Cardiac muscle cell (in vitro differentiated cells and primary cell): ENCODE measurements around the gene ILDR2. TPM values are rescaled to one million over a fixed set of nuclear protein-coding genes. Genes with fewer than 3 reads are reported as not detected.
A peak's percentile ranks its signal among the peaks of the same experiment; 100 is the strongest.

Experiments
- DNase-seq, 2 donors: peaks; one replicate each; pipeline versions ENCODE4 v3.0.0 to v3.0.0-alpha.2; 2010 to 2017; ENCODE audit warnings: low read depth in 1 of 2, low spot score in 1 of 2
- H3K27ac ChIP-seq: fragments of 200-600 bp; sonication (generic); 2 replicates; pipeline ENCODE4 v1.5.1; 2016
- H3K27me3 ChIP-seq: fragments of 200-600 bp; sonication (generic); 2 replicates; pipeline ENCODE4 v1.6.0; 2016; ENCODE audit warnings: control low read depth
- H3K36me3 ChIP-seq: fragments of 200-600 bp; sonication (generic); 2 replicates; pipeline ENCODE4 v1.5.1; 2016; ENCODE audit warnings: control low read depth
- H3K4me1 ChIP-seq: fragments of 200-600 bp; sonication (generic); 2 replicates; pipeline ENCODE4 v1.8.1; 2017; ENCODE audit warnings: low read depth, mild to moderate bottlenecking, mixed run types
- H3K4me3 ChIP-seq: fragments of 200-600 bp; sonication (generic); 2 replicates; pipeline ENCODE4 v1.5.1; 2016; ENCODE audit warnings: mild to moderate bottlenecking
- H3K9me3 ChIP-seq: fragments of 200-600 bp; sonication (generic); 2 replicates; pipeline ENCODE4 v1.5.1; 2017; ENCODE audit warnings: low read depth, mild to moderate bottlenecking, control low read depth
- polyA plus RNA-seq: library from polyadenylated mRNA; unstranded; fragments of >200 nt; fragmentation: Nextera tagmentation; extraction: Ambion mirVana; gene quantifications from 2 replicates; pipeline ENCODE4 v1.2.1, GENCODE V29; 2016
- total RNA-seq: library from RNA; depleted of rRNA; stranded (reverse); fragments of >200 nt; gene quantifications from 2 replicates; pipeline ENCODE4 v1.2.3, GENCODE V29; 2016
- TF ChIP-seq, protein P1 (sequence below): IDR thresholded peaks from 2 replicates; pipeline ENCODE4 v1.5.1; 2012; ENCODE audit warnings: low read depth, mild to moderate bottlenecking, low read length

The ILDR2 gene
- total and polyA plus RNA-seq, 2 experiments from 2014 or later: 3.3 to 12.3 TPM

DNA sequence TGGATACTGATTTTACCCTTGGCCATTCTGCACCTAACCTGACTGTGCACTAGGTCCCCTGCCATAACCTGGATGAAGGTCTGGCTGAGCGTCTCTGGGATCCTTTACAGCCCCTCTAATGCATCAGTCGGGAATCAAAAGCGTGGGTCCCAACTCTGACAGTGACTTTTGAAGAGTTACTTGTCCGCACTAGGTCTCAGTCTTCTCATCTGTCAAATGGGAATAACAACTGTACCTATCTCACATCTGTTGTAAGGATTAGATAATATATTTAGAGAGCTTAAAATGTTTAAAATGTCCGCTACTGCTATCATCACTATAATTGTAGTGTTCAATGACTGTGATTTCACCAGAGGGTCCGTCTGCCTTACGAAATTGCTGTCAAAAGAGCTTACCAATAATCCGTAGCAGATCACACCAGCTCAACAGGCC lies 100.0 kb downstream of the ILDR2 start:
- H3K36me3 ChIP-seq: no peaks in the 10 kb centered on the region
- H3K27me3 ChIP-seq: no peaks in the 10 kb centered on the region
- H3K9me3 ChIP-seq: no peaks in the 10 kb centered on the region
- H3K4me3 ChIP-seq: peak overlapping the region; percentile 68
- DNase-seq: no peak
- peaks cover 4% of the 10 kb centered on the region for H3K4me1 ChIP-seq
- TF ChIP-seq, protein P1, sequence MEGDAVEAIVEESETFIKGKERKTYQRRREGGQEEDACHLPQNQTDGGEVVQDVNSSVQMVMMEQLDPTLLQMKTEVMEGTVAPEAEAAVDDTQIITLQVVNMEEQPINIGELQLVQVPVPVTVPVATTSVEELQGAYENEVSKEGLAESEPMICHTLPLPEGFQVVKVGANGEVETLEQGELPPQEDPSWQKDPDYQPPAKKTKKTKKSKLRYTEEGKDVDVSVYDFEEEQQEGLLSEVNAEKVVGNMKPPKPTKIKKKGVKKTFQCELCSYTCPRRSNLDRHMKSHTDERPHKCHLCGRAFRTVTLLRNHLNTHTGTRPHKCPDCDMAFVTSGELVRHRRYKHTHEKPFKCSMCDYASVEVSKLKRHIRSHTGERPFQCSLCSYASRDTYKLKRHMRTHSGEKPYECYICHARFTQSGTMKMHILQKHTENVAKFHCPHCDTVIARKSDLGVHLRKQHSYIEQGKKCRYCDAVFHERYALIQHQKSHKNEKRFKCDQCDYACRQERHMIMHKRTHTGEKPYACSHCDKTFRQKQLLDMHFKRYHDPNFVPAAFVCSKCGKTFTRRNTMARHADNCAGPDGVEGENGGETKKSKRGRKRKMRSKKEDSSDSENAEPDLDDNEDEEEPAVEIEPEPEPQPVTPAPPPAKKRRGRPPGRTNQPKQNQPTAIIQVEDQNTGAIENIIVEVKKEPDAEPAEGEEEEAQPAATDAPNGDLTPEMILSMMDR: no peak
- H3K27ac ChIP-seq: peak overlapping the region; percentile 96

DNA sequence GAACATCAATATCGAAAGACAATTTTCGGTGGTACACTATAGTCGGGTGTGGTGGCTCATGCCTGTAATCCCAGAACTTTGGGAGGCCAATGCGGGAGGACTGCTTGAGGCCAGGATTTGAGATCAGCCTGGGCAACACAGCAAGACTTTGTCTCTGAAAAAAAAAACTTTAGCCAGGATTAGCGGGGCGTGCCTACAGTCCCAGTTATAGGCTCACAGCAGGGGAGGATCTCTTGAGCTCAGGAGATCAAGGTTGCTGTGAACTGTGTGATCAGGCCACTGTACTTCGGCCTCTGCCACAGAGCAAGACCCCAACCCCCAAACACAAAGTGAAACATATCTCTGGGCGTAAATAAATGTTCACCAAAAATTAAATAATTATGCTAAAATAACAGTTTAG lies 100.9 kb downstream of the ILDR2 start:
- Histone ChIP-seq H3K27ac (no peak overlapping the region), H3K4me3 (no peak overlapping the region), H3K9me3 (no peaks in the 10 kb centered on the region), H3K4me1 (peaks cover 4% of the 10 kb centered on the region), H3K36me3 (no peaks in the 10 kb centered on the region), H3K27me3 (no peaks in the 10 kb centered on the region)
- no peak for DNase-seq
- TF ChIP-seq, protein P1: no peak

DNA sequence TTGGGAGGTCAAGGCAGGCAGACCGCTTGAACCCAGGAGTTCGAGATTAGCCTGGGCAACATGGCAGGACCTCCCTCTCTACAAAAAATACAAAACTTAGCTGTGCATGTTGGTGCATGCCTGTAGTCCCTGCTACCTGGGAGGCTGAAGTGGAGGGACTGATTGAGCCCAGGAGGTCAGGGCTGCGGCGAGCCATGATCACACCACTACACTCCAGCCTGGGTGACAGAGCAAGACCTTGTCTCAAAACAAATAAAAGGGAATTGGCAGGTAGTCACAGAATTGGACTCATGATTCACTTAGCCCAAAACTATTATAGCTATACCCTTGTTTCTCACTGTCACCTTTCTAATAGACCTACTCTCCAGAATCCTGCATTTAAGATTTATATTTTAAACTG lies 104.8 kb downstream of the ILDR2 start:
- Histone ChIP-seq H3K4me1 (peaks cover 4% of the 10 kb centered on the region), H3K36me3 (peaks cover 5% of the 10 kb centered on the region), H3K27me3 (no peaks in the 10 kb centered on the region), H3K9me3 (no peaks in the 10 kb centered on the region), H3K27ac (peak overlapping the region; percentile 52), H3K4me3 (no peak overlapping the region)
- no peak for DNase-seq
- TF ChIP-seq, protein P1: no peak

DNA sequence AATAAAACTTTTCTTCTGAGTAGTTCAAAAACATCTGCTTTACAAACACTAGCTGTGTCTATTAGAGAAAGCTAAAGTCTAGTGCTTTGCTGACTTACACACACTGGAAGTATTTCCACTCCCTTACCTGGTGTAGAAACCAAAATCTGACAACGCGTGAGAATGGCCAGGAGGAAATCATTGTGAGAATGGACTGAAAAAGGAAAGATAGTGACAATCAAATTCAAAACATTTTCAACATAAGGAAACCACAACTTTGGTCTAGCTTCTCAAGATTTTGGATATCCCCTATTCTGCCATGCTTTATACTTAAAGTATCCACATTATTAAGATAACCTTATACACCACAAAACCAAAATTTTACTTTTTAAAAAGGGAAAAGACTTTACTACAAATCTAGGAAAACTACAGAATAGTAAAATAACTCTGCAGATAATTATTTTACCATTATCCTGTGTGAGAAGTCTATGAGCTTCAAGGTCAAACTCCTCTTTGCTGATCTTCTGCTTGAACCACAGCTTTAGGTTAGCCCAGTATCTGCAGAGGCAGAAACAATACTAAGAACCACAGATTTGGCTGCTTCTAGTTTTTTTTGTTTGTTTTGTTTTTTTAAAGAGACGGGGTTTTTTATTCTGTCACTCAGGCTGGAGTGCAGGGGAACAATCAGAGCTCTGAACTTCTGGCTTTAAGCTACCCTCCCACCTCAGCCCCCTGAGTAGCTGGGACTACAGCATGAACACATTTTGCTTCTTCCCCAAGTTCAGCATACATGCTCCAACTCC lies 105.8 kb downstream of the ILDR2 start:
- no peak overlapping the region for H3K4me3 ChIP-seq
- TF ChIP-seq, protein P1: no peak

DNA sequence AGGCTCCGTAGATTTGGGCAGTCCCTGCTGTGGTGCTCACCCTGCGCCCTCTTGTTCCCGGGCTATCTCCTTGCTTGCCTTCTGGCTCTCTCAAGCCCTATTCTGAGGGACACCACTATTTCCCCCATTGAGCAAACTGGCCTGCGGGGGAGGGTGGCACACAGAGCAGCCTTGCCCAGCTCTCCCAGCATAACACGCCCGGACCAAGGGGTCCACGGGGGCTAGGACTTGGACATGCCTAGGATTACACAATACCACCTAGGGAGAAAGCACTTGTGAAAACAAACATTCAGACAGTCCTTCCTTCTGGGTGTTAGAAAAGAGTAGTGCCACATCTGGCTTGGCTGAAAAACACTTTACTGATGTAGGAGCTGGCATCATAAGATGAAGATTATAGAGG lies 106.7 kb downstream of the ILDR2 start:
- Histone ChIP-seq H3K27ac (no peak overlapping the region), H3K4me3 (no peak overlapping the region), H3K36me3 (peaks cover 10% of the 10 kb centered on the region), H3K4me1 (peaks cover 4% of the 10 kb centered on the region), H3K27me3 (no peaks in the 10 kb centered on the region), H3K9me3 (no peaks in the 10 kb centered on the region)
- DNase-seq: no peak
- TF ChIP-seq, protein P1: no peak

More for the DNA sequence above, 105.8 kb downstream of the ILDR2 start:
- Histone ChIP-seq H3K27ac (peak overlapping the region; percentile 70), H3K27me3 (no peaks in the 10 kb centered on the region), H3K36me3 (peaks cover 5% of the 10 kb centered on the region), H3K9me3 (no peaks in the 10 kb centered on the region), H3K4me1 (peaks cover 4% of the 10 kb centered on the region)
- DNase-seq: no peak
